Measurements from ENCODE around the gene NAV2.

Gene NAV2

GRCh38 chr11:20042811-20043341 is 330.2 kb downstream of the NAV2 start:
- ATAC-seq (ENCODE audit: insufficient read depth, low read depth) = no peak
- H3K79me2 ChIP-seq (ENCODE audit: insufficient read depth, low read length) = no peaks in the 10 kb centered on the region
- no peak overlapping the region for H3K27ac ChIP-seq (ENCODE audit: low read length)
- no peak overlapping the region for H3K4me3 ChIP-seq (ENCODE audit: low read depth in 1 of 2, low read length in 2 of 2)
- H3K9ac ChIP-seq (ENCODE audit: low read depth, low read length) = no peak overlapping the region
- no peak for DNase-seq
- H3K27me3 ChIP-seq (ENCODE audit: insufficient read depth, low read length, poor library complexity) = peaks cover 12% of the 10 kb centered on the region
- H3K4me2 ChIP-seq (ENCODE audit: insufficient read depth, low read length) = no peak overlapping the region
- no peaks in the 10 kb centered on the region for H3K36me3 ChIP-seq (ENCODE audit: insufficient read depth, low read length)
- no peaks in the 10 kb centered on the region for H4K20me1 ChIP-seq (ENCODE audit: insufficient read depth, low read length)
- H3K4me1 ChIP-seq (ENCODE audit: insufficient read depth, low read length) = no peaks in the 10 kb centered on the region
- H3K9me3 ChIP-seq (ENCODE audit: insufficient read depth, low read length, severe bottlenecking) = no peaks in the 10 kb centered on the region
- TF ChIP-seq EZH2 (IDR thresholded peaks at IDR 0.05; ENCODE audit: borderline replicate concordance, low read depth, low read length, severe bottlenecking) (no peak), CTCF (IDR thresholded peaks at IDR 0.05; ENCODE audit: borderline replicate concordance, extremely low read depth, low read length, poor library complexity, severe bottlenecking) (no peak)
- no peak overlapping the region for H2AFZ ChIP-seq (ENCODE audit: low read depth, low read length)

DNA sequence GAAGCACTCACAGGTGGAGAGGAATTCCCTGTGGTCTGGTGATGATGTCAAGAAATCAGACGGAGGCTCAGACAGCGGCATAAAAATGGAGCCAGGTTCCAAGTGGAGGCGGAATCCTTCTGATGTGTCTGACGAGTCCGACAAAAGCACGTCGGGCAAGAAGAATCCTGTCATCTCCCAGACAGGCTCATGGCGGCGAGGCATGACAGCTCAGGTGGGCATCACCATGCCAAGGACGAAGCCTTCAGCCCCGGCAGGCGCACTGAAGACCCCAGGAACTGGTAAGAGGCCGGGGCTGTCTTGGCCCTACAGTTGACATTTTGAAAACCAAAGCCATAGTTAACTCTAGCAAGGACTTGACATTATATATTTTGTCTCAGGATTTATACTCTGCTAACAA is 331.4 kb downstream of the NAV2 start:
- H3K9me3 ChIP-seq (ENCODE audit: insufficient read depth, low read length, severe bottlenecking) = no peaks in the 10 kb centered on the region
- no peaks in the 10 kb centered on the region for H3K36me3 ChIP-seq (ENCODE audit: insufficient read depth, low read length)

GRCh38 chr11:20045098-20045688 is 332.6 kb downstream of the NAV2 start:
- no peaks in the 10 kb centered on the region for H3K36me3 ChIP-seq (ENCODE audit: insufficient read depth, low read length)

More for the DNA sequence above, 331.4 kb downstream of the NAV2 start:
- H2AFZ ChIP-seq (ENCODE audit: low read depth, low read length) = no peak overlapping the region
- H3K4me2 ChIP-seq (ENCODE audit: insufficient read depth, low read length) = no peak overlapping the region
- no peak for ATAC-seq (ENCODE audit: insufficient read depth, low read depth)
- H3K27ac ChIP-seq (ENCODE audit: low read length) = no peak overlapping the region
- no peak for DNase-seq
- no peak overlapping the region for H3K4me3 ChIP-seq (ENCODE audit: low read depth in 1 of 2, low read length in 2 of 2)
- H3K9ac ChIP-seq (ENCODE audit: low read depth, low read length) = no peak overlapping the region
- H3K27me3 ChIP-seq (ENCODE audit: insufficient read depth, low read length, poor library complexity) = peaks cover 5% of the 10 kb centered on the region
- no peaks in the 10 kb centered on the region for H4K20me1 ChIP-seq (ENCODE audit: insufficient read depth, low read length)
- no peak for TF ChIP-seq EZH2 (IDR thresholded peaks at IDR 0.05; ENCODE audit: borderline replicate concordance, low read depth, low read length, severe bottlenecking)
- TF ChIP-seq CTCF (IDR thresholded peaks at IDR 0.05; ENCODE audit: borderline replicate concordance, extremely low read depth, low read length, poor library complexity, severe bottlenecking) = no peak
- H3K4me1 ChIP-seq (ENCODE audit: insufficient read depth, low read length) = no peaks in the 10 kb centered on the region
- H3K79me2 ChIP-seq (ENCODE audit: insufficient read depth, low read length) = no peaks in the 10 kb centered on the region

More at GRCh38 chr11:20045098-20045688, 332.6 kb downstream of the NAV2 start:
- Histone ChIP-seq H3K9me3 (ENCODE audit: insufficient read depth, low read length, severe bottlenecking) (no peaks in the 10 kb centered on the region), H2AFZ (ENCODE audit: low read depth, low read length) (no peak overlapping the region), H3K79me2 (ENCODE audit: insufficient read depth, low read length) (no peaks in the 10 kb centered on the region), H3K4me3 (ENCODE audit: low read depth in 1 of 2, low read length in 2 of 2) (no peak overlapping the region), H3K27me3 (ENCODE audit: insufficient read depth, low read length, poor library complexity) (no peaks in the 10 kb centered on the region), H3K4me2 (ENCODE audit: insufficient read depth, low read length) (no peak overlapping the region), H3K4me1 (ENCODE audit: insufficient read depth, low read length) (no peaks in the 10 kb centered on the region), H3K9ac (ENCODE audit: low read depth, low read length) (no peak overlapping the region), H3K27ac (ENCODE audit: low read length) (no peak overlapping the region), H4K20me1 (ENCODE audit: insufficient read depth, low read length) (no peaks in the 10 kb centered on the region)
- ATAC-seq (ENCODE audit: insufficient read depth, low read depth) = no peak
- DNase-seq = no peak
- TF ChIP-seq CTCF (IDR thresholded peaks at IDR 0.05; ENCODE audit: borderline replicate concordance, extremely low read depth, low read length, poor library complexity, severe bottlenecking) = no peak

Measured in DND-41 (cell line).